OCI-LY3 (cell line): ENCODE data around the gene SLC4A5.
A peak's percentile ranks its signal among the peaks of the same experiment; 100 is the strongest.

Source experiments
- H2AFZ ChIP-seq: fragments of 200-600, 300-600 bp; shearing (Covaris generic); 2 replicates; pipeline ENCODE4 v1.6.0; 2014; ENCODE audit warnings: antibody characterized with exemption, low read depth, low read length
- H3K27ac ChIP-seq: fragments of 200-600, 300-600 bp; sonication (generic); 2 replicates; pipeline ENCODE4 v1.5.1; 2014; ENCODE audit warnings: mild to moderate bottlenecking, low read length, moderate library complexity, mixed read lengths
- H3K27me3 ChIP-seq: fragments of 200-600, 300-600 bp; sonication (generic); 2 replicates; pipeline ENCODE4 v1.6.1; 2014; ENCODE audit warnings: low read depth, low read length, mixed read lengths
- H3K36me3 ChIP-seq: fragments of 200-600, 300-600 bp; sonication (generic); replicated peaks from 2 replicates; pipeline ENCODE3; 2014; ENCODE audit warnings: low read depth, low read length, mixed read lengths
- H3K4me1 ChIP-seq: fragments of 300-600, 200-600 bp; sonication (generic); 2 replicates; pipeline ENCODE4 v1.6.1; 2014; ENCODE audit warnings: low read length, mixed read lengths
- H3K4me2 ChIP-seq: fragments of 200-600, 300-600 bp; sonication (generic); 2 replicates; pipeline ENCODE4 v1.6.1; 2014; ENCODE audit warnings: low read length, mixed read lengths
- H3K4me3 ChIP-seq: fragments of 300-600, 200-600 bp; sonication (generic); 2 replicates; pipeline ENCODE4 v1.5.1; 2014; ENCODE audit warnings: antibody characterized with exemption, mild to moderate bottlenecking, low read length, moderate library complexity
- H3K79me2 ChIP-seq: fragments of 300-600, 200-600 bp; shearing (Covaris generic); 2 replicates; pipeline ENCODE4 v1.6.1; 2014; ENCODE audit warnings: mild to moderate bottlenecking, low read length, mixed read lengths
- H3K9ac ChIP-seq: fragments of 300-600, 200-600 bp; shearing (Covaris generic); 2 replicates; pipeline ENCODE4 v1.6.0; 2014; ENCODE audit warnings: mild to moderate bottlenecking, low read length, moderate library complexity
- H3K9me3 ChIP-seq: fragments of 200-600, 300-600 bp; shearing (Covaris generic); 2 replicates; pipeline ENCODE4 v1.6.1; 2014; ENCODE audit warnings: low read length, mixed read lengths; ENCODE audit not compliant: insufficient read depth
- H4K20me1 ChIP-seq: fragments of 200-600, 300-600 bp; sonication (generic); 2 replicates; pipeline ENCODE4 v1.6.1; 2016; ENCODE audit warnings: low read length, mixed read lengths; ENCODE audit not compliant: insufficient read depth
- EZH2phosphoT487 ChIP-seq: fragments of 200-600 bp; shearing (Covaris generic); IDR thresholded peaks from 2 replicates; pipeline ENCODE4 v1.6.1; 2018; ENCODE audit warnings: antibody characterized with exemption, mixed run types, low read depth
- TF ChIP-seq, protein P1 (sequence below): fragments of 200-600, 300-600 bp; sonication (generic); IDR thresholded peaks from 2 replicates; pipeline ENCODE4 v1.5.1; 2014; ENCODE audit warnings: antibody characterized with exemption, low read length, low read depth

The SLC4A5 gene

DNA sequence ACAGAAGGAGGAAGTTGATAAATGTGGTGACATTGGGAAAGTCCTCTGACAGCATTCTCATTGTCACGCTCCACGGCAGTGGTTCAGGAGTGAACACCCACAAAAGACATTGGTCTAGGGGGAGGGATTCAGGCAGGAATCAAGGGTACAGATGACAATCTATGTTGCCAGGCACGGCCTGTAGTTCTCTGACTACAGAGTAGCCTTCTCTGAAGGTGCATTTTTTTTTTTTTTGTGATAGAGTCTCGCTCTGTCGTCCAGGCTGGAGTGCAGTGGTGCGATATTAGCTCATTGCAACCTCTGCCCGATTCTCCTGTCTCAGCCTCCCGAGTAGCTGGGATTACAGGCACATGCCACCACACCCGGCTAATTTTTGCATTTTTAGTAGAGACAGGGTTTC, 157.2 kb downstream of the SLC4A5 start:
- H3K27ac ChIP-seq = peak overlapping the region; percentile 96
- no peaks in the 10 kb centered on the region for H3K27me3 ChIP-seq
- peaks cover 4% of the 10 kb centered on the region for H3K79me2 ChIP-seq
- peaks cover 80% of the 10 kb centered on the region for H3K4me1 ChIP-seq
- no peaks in the 10 kb centered on the region for H3K36me3 ChIP-seq
- H3K4me2 ChIP-seq = peak overlapping the region; percentile 49
- no peak for TF ChIP-seq EZH2phosphoT487
- TF ChIP-seq, protein P1, sequence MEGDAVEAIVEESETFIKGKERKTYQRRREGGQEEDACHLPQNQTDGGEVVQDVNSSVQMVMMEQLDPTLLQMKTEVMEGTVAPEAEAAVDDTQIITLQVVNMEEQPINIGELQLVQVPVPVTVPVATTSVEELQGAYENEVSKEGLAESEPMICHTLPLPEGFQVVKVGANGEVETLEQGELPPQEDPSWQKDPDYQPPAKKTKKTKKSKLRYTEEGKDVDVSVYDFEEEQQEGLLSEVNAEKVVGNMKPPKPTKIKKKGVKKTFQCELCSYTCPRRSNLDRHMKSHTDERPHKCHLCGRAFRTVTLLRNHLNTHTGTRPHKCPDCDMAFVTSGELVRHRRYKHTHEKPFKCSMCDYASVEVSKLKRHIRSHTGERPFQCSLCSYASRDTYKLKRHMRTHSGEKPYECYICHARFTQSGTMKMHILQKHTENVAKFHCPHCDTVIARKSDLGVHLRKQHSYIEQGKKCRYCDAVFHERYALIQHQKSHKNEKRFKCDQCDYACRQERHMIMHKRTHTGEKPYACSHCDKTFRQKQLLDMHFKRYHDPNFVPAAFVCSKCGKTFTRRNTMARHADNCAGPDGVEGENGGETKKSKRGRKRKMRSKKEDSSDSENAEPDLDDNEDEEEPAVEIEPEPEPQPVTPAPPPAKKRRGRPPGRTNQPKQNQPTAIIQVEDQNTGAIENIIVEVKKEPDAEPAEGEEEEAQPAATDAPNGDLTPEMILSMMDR = no peak
- H3K9me3 ChIP-seq = no peaks in the 10 kb centered on the region
- no peak overlapping the region for H2AFZ ChIP-seq
- H3K9ac ChIP-seq = peak overlapping the region; percentile 74
- no peaks in the 10 kb centered on the region for H4K20me1 ChIP-seq
- H3K4me3 ChIP-seq = peak overlapping the region; percentile 49

DNA sequence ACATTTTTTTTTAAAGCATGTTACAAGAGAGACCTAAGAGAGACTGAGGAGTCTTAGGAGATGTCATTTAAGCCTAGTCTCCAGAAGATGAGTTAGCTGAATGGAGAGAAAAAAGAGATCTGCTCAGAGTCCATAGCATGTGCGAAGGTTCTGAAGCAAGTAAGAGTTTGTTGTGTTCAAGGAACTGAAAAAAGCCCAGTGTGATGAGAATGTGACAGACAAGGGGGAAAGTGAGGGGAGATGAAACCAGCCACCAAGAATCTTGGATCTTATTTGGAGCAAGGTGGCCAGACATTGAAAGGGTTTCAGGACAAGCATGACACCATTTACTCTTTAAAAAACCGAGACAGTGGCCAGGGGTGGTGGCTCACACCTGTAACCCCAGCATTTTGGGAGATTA, 159.3 kb downstream of the SLC4A5 start:
- TF ChIP-seq EZH2phosphoT487 = no peak
- TF ChIP-seq, protein P1 = no peak

DNA sequence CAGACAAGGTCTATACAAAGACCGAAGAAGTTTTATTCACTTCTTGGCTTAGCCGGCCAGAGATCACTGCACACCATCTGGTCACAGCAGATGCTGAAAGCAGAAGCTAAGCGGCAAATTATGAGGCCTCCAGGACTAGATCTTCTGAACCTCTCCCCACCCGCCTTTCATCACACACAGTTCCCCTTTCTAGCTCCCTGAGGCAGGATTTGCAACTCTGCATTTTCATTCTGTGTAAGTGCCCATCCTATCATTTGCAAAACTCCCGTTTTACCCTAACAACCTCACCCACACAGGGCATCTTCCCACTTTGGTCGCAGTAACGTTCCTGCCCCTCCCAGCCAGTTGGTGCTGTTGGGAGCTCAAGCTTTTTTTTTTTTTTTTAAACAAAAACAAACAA, 161.5 kb downstream of the SLC4A5 start:
- H3K27me3 ChIP-seq = no peaks in the 10 kb centered on the region
- H3K4me1 ChIP-seq = peaks cover 72% of the 10 kb centered on the region
- peak overlapping the region; percentile 71 for H3K4me2 ChIP-seq
- H3K27ac ChIP-seq = peak overlapping the region; percentile 96
- peaks cover 13% of the 10 kb centered on the region for H4K20me1 ChIP-seq
- no peak overlapping the region for H2AFZ ChIP-seq
- peak overlapping the region; percentile 55 for H3K4me3 ChIP-seq
- H3K36me3 ChIP-seq = peaks cover 12% of the 10 kb centered on the region
- no peaks in the 10 kb centered on the region for H3K9me3 ChIP-seq
- TF ChIP-seq, protein P1 = no peak
- no peak for TF ChIP-seq EZH2phosphoT487
- H3K79me2 ChIP-seq = peaks cover 33% of the 10 kb centered on the region
- H3K9ac ChIP-seq = peak overlapping the region; percentile 76

More for the DNA sequence above, 159.3 kb downstream of the SLC4A5 start:
- H3K27ac ChIP-seq = peak overlapping the region; percentile 96
- H3K27me3 ChIP-seq = no peaks in the 10 kb centered on the region
- peak overlapping the region; percentile 85 for H3K9ac ChIP-seq
- H3K79me2 ChIP-seq = peaks cover 15% of the 10 kb centered on the region
- peak overlapping the region; percentile 79 for H3K4me2 ChIP-seq
- no peaks in the 10 kb centered on the region for H3K36me3 ChIP-seq
- H4K20me1 ChIP-seq = no peaks in the 10 kb centered on the region
- no peaks in the 10 kb centered on the region for H3K9me3 ChIP-seq
- H3K4me1 ChIP-seq = peaks cover 84% of the 10 kb centered on the region
- H2AFZ ChIP-seq = 0 out of 2 replicates have a peak overlapping the region, but pooled peaks have one; percentile 8
- H3K4me3 ChIP-seq = peak overlapping the region; percentile 35; the same call in 1 of the 2 replicates

DNA sequence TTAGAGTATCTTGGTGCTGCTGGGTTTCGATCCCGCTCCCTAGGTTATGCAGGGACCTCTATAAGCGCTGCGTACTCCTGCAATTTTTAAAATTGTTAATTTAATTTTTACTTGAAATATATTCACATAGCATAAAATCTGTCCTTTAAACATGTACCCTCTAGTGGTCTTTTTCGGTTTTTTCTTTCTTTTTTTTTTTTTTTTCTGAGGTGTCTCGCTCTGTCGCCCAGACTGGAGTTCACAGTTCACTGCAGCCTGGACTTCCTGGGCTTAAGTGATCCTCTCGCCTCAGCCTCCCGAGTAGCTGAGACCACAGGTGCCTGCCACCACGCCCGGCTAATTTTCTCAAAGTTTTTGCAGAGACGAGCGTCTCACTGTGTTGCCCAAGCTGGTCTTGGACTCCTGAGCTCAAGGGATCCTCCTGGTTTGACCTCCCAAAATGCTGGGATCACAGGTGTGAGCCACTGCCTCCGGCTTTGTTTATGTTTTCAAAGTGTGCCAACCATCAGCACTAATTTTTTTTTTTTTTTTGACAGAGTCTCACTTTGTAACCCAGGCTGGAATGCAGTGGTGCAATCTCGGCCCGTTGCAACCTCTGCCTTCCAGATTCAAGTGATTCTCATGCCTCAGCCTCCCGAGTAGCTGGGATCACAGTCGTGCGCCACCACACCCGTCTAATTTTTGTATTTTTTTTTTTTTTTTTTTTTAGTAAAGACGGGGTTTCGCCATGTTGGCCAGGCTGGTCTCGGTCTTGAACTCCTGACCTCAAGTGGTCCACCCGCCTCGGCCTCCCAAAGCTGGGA, 164.0 kb downstream of the SLC4A5 start:
- peak overlapping the region; percentile 92 for H3K4me3 ChIP-seq
- no peaks in the 10 kb centered on the region for H3K27me3 ChIP-seq
- no peak for TF ChIP-seq EZH2phosphoT487
- TF ChIP-seq, protein P1 = no peak
- peaks cover 55% of the 10 kb centered on the region for H3K79me2 ChIP-seq
- peaks cover 38% of the 10 kb centered on the region for H4K20me1 ChIP-seq
- no peak overlapping the region for H2AFZ ChIP-seq
- peaks cover 33% of the 10 kb centered on the region for H3K36me3 ChIP-seq
- peak overlapping the region; percentile 96 for H3K27ac ChIP-seq
- H3K4me1 ChIP-seq = peaks cover 66% of the 10 kb centered on the region
- H3K9me3 ChIP-seq = no peaks in the 10 kb centered on the region
- H3K9ac ChIP-seq = peak overlapping the region; percentile 46
- H3K4me2 ChIP-seq = peak overlapping the region; percentile 65
